Activated naive CD4-positive, alpha-beta T cell treated with anti-CD3 and anti-CD28 coated beads, Interleukin-2, amount 50 U/mL, for 16 hours (primary cell): ENCODE measurements around the gene DOCK11.
"Not testable (repeated sequence)": the region's sequence is repeated elsewhere in the genome, so short reads cannot be mapped to it uniquely, and the experiment has no call there.

Source experiments
- DNase-seq: peaks from one replicate; pipeline ENCODE4 v3.0.0-alpha.2; 2020

The DOCK11 gene

DNA sequence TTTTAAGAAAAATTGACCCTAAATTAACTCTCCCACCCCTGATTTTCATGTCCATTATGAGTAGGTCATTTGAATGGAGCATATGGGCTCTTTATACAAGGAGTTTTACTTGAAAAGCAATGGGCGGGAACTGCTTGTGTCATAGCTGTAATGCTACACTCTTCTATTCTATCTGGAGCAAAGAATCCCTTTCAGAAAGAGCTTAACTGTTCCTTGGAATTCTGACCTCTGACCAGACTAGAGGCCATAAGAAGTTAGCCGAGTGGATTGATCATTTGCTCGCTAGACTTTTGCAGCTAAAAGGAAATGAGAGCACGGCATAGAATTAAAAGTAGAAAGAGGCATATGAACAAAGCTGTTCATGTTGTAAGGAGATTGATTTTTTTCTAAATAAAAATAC is 79.1 kb downstream of the DOCK11 start:
- no peak for DNase-seq

DNA sequence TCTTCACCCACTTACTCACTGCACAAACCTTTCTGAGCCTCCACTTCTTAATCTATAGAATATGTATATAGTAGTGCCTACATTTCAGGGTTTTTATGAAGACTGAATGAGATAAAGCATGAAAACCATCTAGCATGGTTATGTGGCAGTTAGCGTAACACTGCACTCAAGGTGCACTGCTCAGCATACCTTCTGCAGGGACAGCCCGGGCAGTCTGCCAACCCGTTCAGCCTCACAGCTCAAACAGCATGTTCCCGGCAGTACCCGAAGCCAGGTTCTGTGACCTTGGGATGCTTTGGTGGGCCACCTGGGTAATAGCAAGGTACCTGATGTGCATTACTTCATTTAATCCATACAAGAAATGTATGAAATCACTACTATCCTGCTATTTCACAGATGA is 81.4 kb downstream of the DOCK11 start:
- DNase-seq = no peak

DNA sequence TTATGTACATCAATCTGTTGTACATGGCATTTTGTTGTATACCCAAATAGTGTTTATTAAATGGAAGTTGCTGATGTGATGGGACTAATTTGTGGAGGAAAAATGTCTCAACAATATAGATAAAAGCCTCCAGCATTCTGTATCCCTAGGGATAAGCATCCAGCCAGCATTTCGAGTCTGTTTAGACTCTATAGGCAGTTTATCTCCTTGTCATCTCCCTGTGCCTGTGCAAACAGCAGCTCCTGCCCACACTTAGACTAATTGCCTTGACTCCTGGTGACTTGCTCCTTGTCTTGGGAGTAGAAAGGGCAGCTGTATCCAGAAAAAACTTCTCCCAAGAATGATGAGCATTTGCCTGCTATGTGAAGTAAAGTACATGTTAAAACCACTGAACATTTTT is 83.8 kb downstream of the DOCK11 start:
- DNase-seq = no peak

DNA sequence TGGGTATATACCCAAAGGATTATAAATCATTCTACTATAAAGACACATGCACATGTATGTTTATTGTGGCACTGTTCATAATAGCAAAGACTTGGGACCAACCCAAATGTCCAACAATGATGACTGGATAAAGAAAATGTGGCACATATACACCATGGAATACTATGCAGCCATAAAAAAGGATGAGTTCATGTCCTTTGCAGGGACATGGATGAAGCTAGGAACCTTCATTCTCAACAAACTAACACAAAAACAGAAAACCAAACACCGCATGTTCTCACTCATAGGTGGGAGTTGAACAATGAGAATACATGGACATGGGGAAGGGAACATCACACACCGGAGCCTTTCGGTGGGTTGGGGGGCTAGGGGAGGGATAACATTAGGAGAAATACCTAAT is 87.3 kb downstream of the DOCK11 start:
- not testable (repeated sequence) for DNase-seq

DNA sequence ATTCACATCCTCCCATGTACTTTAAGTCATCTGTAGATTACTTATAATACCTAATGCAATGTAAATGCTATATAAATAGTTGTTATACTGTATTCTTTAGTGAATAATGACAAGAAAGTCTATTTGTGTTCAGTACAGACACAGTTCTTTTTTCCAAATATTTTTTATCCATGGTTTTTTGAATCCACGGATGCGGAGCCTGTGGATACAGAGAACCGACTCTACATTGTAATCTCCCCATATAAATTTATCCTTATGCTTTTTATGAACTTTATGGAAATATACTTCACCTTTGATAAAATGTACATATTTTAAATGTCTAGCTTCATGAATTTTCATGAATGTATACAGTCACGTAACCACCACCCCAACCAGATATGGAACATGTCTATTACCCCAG is 88.2 kb downstream of the DOCK11 start:
- DNase-seq = no peak

DNA sequence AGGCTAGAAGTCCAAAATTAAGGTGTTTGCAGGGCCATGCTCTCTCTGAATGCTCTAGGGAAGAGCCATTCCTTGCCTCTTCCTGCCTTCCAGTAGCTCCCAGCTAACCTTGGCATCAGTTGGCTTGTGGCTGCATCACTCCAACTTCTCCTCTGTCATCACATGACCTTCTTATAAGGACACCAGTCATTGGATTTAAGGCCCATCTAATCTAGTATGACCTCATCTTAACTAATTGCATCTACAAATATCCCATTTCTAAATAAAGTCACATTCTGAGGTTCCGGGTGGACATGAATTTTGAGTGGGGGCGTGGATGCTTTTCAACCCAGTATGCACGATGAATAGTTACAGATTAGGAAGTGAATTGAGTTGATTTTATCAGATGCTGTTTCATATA is 89.7 kb downstream of the DOCK11 start:
- no peak for DNase-seq

DNA sequence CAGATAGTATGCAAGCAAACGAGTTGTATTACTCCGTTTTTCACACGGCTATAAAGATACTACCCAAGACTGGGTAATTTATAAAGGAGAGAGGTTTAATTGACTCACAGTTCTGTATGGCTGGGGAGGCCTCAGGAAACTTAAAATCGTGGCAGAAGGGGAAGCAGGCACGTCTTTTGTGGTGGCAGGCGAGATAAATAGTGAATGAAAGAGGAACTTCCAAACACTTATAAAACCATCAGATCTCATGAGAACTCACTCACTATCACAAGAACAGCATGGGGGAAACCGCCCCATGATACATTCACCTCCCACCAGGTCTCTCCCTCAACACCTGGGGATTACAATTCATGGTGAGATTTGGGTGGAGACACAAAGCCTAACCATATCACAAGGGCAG is 90.6 kb downstream of the DOCK11 start:
- not testable (repeated sequence) for DNase-seq

DNA sequence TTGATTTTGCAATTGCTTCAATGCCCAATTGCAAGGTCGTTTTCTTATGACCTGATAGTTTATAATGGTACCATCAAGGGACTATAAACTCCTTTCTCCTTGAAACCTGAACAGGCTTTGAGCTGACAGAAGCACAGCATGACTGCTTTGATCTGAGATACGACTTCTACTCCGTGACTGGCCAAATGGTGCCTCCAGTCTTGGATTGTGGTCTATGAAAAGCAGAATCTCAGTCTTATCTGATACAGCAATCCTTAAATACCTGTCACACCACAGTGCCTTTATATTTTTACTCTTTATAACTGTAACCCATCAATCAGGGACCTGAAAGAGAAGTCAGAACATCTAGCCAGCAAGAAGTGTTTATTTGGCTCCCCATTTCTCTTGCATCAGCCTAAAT is 93.1 kb downstream of the DOCK11 start:
- no peak for DNase-seq

DNA sequence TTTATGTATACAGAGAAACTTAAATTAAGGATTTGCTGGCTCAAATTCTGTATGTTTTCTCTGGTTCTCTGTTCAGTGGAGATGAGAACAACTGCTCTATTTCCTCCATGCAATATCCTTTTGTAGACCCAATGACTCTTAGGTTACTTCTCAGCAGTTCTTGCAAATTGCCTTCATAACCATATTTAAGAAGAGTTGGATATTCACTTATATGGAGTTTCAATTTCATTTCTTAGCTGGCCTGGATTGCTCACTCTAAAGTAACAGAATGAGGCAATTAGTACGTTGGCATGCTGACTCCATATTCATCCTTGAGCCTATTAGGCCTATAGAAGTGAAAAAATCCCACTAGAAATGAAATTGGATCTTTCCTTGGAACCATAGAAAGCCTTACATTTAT is 93.6 kb downstream of the DOCK11 start:
- DNase-seq = no peak

DNA sequence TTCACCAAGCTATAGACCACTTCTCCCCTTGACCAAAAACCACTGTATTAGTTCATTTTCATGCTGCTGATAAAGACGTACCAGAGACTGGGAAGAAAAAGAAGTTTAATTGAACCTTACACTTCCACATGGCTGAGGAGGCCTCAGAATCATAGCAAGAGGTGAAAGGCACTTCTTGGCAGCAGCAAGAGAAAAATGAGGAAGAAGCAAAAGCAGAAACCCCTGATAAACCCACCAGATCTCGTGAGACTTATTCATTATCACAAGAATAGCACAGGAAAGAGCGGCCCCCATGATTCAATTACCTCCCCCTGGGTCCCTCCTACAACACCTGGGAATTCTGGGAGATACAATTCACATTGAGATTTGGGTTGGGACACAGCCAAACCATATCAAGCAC is 97.8 kb downstream of the DOCK11 start:
- no peak for DNase-seq

DNA sequence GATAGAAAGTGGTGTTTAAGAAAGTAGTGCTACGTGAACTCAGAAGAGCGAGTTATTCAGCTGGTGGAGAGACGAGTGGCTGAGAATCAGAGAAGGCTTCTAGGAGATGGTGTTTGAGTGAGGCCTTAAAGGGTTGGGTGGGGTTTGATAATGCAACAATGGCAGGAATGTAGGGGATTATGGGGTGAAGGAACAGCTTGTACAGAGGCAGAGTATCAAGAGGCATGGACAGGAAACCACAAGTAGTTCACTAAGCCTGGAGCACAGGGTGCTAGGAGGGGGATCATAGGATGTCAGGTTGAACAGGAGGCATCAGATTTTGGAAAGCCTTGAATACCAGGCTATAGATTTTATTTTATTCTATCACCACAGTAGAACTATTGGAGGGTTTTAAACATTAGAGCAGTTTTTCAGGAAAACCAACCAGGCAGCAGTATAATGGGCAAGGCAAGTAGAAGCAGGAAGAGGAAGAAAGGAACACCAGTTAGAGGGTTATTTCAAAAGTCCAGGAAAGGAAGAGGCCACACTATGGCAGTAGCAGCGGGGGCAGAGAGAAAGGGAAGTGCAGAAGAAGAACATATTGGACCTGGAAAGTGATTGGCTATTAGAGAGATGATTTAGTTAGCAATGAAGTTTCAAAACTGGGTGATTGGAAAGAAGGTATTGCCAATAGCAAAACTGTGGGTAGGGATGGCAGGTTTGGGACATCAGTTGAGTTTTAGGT is 99.2 kb downstream of the DOCK11 start:
- DNase-seq = no peak

DNA sequence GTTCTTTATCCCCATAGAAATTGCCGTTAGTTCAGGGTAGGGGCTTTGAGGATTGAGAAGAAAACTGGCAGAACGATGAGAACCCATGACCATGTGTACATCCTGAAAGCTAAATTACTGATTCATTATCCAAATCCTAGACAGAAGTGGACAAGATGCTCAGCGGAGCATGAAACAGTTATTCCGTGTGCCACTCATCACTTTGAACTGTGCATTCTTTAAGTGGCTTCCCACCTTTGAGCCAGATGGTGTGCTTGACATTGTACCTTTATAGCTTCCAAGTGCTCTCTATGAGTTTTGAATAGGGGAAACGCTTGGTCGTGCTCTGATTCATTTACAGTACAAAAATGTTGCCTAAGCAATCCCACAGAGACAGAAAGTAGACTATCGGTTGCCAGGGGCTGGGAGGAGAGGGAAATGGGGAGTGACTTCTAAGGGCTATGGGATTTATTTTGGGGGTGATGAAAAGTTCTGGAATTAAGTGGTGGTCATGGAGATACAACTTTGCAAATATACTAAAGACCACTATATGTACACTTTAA is 100.0 kb downstream of the DOCK11 start:
- no peak for DNase-seq

DNA sequence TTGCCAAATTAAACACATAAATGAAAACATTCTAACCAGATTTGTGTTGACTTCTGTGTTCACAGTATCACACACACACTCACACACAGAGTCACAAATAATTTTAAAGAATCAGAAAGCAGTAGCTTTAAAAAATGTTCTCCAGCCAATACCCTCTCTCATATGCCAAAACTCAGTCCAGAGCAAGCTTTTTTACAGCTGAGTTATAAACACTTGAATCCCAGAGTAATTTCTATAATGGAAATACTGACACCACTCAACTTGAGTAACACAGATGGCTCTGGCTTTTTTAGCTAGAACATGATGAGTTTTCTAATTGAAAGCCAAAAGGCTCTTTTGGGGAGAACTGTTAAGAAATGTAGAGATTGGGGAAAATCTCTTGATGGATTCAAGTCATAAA is 100.8 kb downstream of the DOCK11 start:
- no peak for DNase-seq

DNA sequence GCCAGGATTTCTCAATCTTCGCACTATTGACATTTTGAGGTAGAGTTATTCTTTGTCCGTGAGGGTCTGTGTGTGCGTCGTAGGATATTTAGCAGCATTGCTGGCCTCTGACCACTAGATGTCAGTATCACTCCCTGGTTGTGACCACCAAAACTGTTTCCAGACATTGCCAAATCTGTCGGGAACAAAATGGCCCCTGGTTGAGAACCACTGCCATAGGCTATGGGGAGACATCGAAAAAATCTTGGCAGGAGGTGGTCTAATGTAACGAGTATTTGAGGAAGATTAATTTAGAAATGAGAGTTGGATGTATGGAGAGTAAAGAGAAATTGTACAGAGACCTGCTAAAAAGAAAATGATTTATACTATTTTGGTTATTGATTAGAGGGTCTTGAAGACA is 108.4 kb downstream of the DOCK11 start:
- peak; percentile 17 for DNase-seq

DNA sequence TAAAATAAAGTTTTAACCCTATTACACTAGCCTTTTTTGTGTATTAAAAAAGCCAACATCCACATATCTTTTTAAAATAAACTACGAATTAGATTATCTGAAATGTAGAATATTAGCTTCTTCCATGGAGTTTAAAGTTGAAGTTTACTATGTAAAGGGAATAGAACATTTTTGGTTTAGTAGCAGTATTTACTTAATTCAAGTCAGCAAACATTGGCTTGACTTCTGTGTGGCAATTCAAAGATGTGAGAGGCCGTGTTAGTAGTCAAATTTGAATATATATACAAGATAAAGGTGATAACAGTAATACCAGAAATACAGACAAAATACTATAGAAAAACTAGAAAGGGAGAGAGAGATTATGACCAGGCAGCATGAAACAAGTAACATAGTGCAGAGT is 116.7 kb downstream of the DOCK11 start:
- no peak for DNase-seq

DNA sequence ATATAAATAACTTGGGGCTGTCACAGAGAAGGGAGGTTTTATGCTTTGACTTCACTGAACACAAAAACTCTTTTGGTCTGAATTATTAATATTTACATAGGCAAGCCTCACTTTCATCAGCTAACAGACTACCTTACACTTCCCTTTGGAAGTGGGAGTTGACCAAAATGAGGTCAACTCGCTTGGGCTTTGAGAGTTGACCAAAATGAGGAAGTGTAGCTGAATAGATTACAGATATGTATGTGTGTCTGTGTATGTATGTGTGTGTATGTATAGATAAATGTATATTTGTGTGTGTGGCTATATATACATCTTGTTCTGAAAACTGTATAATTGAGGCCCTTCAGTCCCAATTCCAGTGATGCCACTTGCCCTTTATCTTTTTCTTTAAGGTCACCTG is 118.5 kb downstream of the DOCK11 start:
- DNase-seq = no peak

DNA sequence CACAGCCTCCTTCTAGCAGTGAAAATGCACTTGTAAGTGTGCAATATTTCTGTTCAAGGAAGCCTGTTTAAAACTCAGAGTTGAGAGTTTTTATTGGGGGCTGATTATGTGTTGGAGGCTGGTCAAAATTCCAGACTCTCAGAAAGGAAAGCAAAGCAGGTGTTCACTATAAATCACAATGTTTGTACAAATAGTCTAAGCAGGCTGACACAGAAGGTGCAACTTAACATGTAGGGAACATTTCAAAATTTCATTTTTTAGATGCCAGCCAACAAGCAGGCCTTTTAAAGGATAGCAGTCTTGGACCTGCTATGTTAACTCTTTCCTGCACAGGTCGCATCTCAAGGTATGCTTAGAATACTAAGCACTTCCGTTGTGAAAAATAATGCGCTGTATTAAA is 119.5 kb downstream of the DOCK11 start:
- no peak for DNase-seq

DNA sequence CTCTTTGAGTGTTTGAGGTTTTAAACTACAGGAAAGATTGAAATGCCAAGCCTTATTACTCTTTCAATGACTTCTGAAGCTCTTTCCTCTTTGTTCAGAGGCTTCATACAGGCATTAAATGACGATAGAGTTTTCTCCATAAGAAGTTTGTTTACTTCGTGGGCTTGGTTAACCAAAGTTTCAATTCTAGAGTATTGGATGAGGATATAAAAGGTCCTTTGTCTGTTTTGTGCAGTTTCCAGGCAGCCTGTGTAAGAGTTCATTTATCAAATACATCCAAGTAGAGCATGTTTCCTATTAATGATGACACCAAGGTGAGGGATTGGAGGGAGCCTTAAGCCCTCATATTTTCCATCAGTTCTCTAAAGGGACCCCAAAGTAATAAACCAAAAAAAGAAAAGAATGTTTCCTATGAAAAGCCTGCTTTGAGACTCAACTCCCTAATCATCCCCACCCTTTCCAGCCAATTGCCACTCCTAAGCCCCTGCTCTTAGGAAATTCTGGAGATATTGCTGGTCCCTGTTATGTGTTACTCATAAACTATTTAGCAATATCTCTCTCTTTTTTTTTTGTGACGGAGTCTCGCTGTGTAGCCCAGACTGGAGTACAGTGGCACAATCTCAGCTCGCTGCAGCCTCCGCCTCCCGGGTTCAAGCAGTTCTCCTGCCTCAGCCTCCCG is 125.6 kb downstream of the DOCK11 start:
- DNase-seq = no peak

DNA sequence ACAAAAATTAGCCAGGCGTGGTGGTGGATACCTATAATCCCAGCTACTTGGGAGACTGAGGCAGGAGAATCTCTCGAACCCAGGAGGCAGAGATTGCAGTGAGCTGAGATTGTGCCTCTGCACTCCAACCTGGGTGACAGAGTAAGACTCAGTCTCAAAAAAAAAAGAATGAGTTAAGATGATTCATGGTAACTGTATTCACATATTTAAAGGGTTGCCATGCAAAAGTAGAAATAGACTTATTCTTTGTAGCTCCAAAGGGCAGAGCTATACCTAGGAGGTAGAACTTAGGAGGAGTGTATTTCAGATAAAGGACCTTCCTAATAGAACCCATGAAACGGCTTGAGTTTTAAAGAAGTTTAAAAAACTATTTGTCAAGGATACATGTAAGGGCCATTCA is 127.4 kb downstream of the DOCK11 start:
- no peak for DNase-seq

DNA sequence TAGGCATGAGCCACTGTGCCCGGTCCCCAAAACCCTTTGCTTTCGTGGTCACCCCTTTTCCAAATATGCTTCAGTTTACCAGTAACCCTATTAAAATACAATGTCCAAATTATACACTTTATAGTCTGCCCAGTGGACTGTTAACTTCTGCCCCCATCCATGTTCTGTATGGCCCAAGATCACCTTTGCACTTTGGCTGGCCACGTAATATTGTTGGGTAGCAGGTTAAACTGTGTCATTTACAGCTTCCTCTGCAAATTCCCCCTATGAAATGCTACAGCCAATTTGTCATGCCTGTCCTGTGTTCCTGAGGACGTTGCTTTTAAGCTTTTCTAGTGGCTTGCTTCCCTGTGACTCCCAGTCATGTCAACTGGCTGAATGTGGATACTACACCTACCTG is 130.7 kb downstream of the DOCK11 start:
- no peak for DNase-seq

DNA sequence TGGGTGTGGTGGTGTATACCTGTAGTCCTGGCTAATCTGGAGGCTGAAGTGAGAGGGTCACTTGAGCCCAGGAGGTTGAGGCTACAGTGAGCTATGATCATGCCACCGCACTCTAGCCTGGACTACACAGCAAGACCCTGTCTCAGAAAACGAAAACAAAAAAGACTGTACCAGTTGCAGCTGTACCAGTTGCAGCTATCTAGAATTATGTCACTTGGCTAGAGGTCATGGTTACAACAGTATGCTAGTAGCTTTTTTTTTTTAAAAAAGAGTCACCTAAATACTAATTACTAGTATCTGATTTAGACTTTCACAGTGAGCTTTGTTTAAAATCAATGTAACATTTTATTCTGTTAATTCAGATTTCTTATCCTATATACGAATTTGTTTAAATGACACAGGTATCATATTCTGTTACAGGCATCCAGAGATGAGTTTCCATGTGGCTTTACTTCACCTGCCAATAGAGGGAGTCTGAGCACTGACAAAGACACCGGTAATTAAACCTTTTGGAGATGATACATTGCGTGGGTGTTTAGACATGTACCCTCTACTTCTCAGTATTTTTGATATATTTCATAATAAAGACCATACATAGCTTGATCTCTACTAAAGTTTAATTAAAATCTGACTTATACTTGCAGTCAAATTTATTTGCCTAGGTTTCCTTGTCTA is 131.6 kb downstream of the DOCK11 start:
- no peak for DNase-seq

DNA sequence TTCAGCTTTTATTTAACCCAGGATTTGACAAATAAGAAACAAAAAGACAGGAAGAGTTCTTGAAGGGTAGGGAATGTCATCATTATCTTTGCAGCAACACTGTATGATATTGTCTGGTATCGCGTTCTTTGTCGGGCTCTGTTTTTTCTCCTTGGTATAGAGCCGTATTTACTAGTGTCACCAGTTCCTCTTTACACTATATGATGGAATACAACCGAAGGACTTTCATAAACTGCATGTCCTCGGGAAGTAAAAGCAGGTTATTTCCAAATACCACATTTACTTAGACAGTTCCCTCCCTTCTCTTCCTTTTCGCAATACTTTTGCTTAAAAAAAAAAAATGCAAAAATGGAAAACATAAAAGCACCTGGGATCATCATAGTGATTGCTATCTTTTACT is 135.2 kb downstream of the DOCK11 start:
- no peak for DNase-seq

DNA sequence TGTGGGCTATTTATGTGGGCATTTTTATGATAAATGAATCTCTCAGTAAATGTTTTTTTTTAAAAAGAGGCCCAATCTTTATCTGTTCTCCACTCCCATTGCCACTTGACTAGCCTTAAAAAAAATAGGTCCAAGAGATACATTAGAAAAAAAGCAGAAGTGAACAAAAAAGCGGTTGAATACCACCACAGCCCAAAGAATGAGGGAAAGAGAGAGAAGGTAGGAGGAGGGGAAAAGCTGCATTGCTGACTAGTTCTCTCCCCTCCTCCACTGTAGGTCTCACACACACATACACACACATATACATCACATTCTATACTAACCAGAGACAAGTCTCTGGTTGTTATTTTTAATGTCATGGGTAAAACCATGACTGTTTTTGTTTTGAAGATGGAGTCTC is 136.0 kb downstream of the DOCK11 start:
- DNase-seq = no peak

DNA sequence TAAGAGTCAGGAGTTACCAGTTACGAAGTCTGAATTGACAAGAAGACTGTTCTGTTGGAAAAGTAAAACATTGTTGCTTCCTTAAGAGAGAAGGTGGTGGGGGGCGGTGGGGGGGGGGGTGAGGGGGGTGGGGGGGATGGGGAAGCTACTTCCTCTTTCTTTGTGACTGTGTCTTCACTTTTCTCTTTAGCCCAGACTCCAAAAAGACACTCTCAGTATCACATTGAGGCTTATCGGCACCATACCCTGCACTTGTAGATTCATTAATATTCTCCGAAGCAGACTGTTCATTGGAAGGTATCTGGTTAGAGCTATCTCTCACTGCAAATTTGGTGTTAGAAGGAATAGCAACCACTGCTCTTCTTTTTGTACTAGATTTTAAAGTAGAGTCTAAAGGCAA is 137.2 kb downstream of the DOCK11 start:
- no peak for DNase-seq
